Measurements from ENCODE around the gene PUSL1.

Gene PUSL1

Small RNAs within 50 kb of the gene (small RNA-seq; reads per million reads assigned to genes)
- gene MIR6726 (ENCODE audit: low read depth) = 0.86 reads per million

Measured in mesenchymal stem cell (in vitro differentiated cells and primary cell).